B cell (primary cell): ENCODE data around the gene NUDT16L1.

Source experiments
- CTCF ChIP-seq: fragments of 200-600 bp; IDR thresholded peaks from one replicate; pipeline ENCODE4 v1.8.0; 2022; ENCODE audit warnings: antibody characterized with exemption, mild to moderate bottlenecking
- EZH2 ChIP-seq: IDR thresholded peaks from 2 replicates; pipeline ENCODE4 v1.6.1; 2012; ENCODE audit warnings: borderline replicate concordance, low read depth, mild to moderate bottlenecking, moderate library complexity, low read length; ENCODE audit not compliant: insufficient read depth, poor library complexity, severe bottlenecking

- TF ChIP-seq CTCF (no peak), EZH2 (no peak)
Measured at GRCh38 chr16:4745274-4745569, 51.9 kb downstream of the NUDT16L1 start.
